Hepatocyte (in vitro differentiated cells): ENCODE data around the gene UBTF. TPM values are rescaled to one million over a fixed set of nuclear protein-coding genes. Genes with fewer than 3 reads are reported as not detected.
A peak's percentile ranks its signal among the peaks of the same experiment; 100 is the strongest.

Experiments
- DNase-seq: peaks from one replicate; pipeline ENCODE4 v3.0.0-alpha.2; 2016; ENCODE audit warnings: low spot score
- H2AFZ ChIP-seq: fragments of 200-600 bp; sonication (generic); 2 replicates; pipeline ENCODE4 v1.6.0; 2016; ENCODE audit warnings: antibody characterized with exemption, mild to moderate bottlenecking
- H3K27ac ChIP-seq: fragments of 200-600 bp; sonication (generic); 2 replicates; pipeline ENCODE4 v1.5.1; 2016; ENCODE audit warnings: mild to moderate bottlenecking
- H3K27me3 ChIP-seq: fragments of 200-600 bp; sonication (generic); 2 replicates; pipeline ENCODE4 v1.6.1; 2016
- H3K36me3 ChIP-seq: fragments of 200-600 bp; sonication (generic); replicated peaks from 2 replicates; pipeline ENCODE4 v1.5.1; 2016; ENCODE audit warnings: low read depth; ENCODE audit not compliant: insufficient read depth
- H3K4me1 ChIP-seq: fragments of 200-600 bp; sonication (generic); 2 replicates; pipeline ENCODE4 v1.5.1; 2016; ENCODE audit warnings: mild to moderate bottlenecking, moderate library complexity; ENCODE audit not compliant: insufficient read depth
- H3K4me2 ChIP-seq: fragments of 200-600 bp; sonication (generic); 2 replicates; pipeline ENCODE4 v1.6.0; 2016
- H3K4me3 ChIP-seq: fragments of 200-600 bp; sonication (generic); 2 replicates; pipeline ENCODE4 v1.5.1; 2016; ENCODE audit warnings: mild to moderate bottlenecking
- H3K79me2 ChIP-seq: fragments of 200-600 bp; sonication (generic); 2 replicates; pipeline ENCODE4 v1.6.0; 2017; ENCODE audit warnings: mild to moderate bottlenecking
- H3K9me2 ChIP-seq: fragments of 200-600 bp; sonication (generic); replicated peaks from 2 replicates; pipeline ENCODE4 v1.6.0; 2017; ENCODE audit warnings: mild to moderate bottlenecking; ENCODE audit not compliant: insufficient read depth
- H3K9me3 ChIP-seq: fragments of 200-600 bp; sonication (generic); 2 replicates; pipeline ENCODE4 v1.5.1; 2016; ENCODE audit warnings: low read depth, mild to moderate bottlenecking
- H4K20me1 ChIP-seq: fragments of 200-600 bp; sonication (generic); 2 replicates; pipeline ENCODE4 v1.6.0; 2016; ENCODE audit warnings: mild to moderate bottlenecking; ENCODE audit not compliant: insufficient read depth, poor library complexity, severe bottlenecking
- EZH2 ChIP-seq: fragments of 200-600 bp; sonication (generic); IDR thresholded peaks from 2 replicates; pipeline ENCODE4 v1.6.1; 2016; ENCODE audit warnings: antibody characterized with exemption, mild to moderate bottlenecking, borderline replicate concordance
- EZH2phosphoT487 ChIP-seq: fragments of 200-600 bp; sonication (generic); IDR thresholded peaks from one replicate; pipeline ENCODE4 v1.6.1; 2018; ENCODE audit warnings: antibody characterized with exemption, mild to moderate bottlenecking, low read depth, moderate library complexity; ENCODE audit not compliant: unreplicated experiment, severe bottlenecking
- WGBS: methylation state at CpG from one replicate; pipeline ENCODE4 v1.1.6; 2016; ENCODE audit warnings: low lambda C conversion rate; ENCODE audit errors: missing lambda C conversion rate; 5-methylcytosine and 5-hydroxymethylcytosine counted together
- polyA plus RNA-seq: library from polyadenylated mRNA; unstranded; fragments of >200 nt; fragmentation: Nextera tagmentation; extraction: Ambion mirVana; gene quantifications from 2 replicates; pipeline ENCODE4 v1.2.1, GENCODE V29; 2016
- total RNA-seq: library from RNA; depleted of rRNA; stranded (reverse); fragments of >200 nt; gene quantifications from 2 replicates; pipeline ENCODE4 v1.2.3, GENCODE V29; 2014
- TF ChIP-seq, protein P1 (sequence below): fragments of 200-600 bp; sonication (generic); IDR thresholded peaks from 2 replicates; pipeline ENCODE4 v1.5.1; 2016; ENCODE audit warnings: antibody characterized with exemption, mild to moderate bottlenecking; ENCODE audit not compliant: poor library complexity

Gene UBTF
- total and polyA plus RNA-seq, 2 experiments from 2014 or later: 35.0 to 41.1 TPM

DNA sequence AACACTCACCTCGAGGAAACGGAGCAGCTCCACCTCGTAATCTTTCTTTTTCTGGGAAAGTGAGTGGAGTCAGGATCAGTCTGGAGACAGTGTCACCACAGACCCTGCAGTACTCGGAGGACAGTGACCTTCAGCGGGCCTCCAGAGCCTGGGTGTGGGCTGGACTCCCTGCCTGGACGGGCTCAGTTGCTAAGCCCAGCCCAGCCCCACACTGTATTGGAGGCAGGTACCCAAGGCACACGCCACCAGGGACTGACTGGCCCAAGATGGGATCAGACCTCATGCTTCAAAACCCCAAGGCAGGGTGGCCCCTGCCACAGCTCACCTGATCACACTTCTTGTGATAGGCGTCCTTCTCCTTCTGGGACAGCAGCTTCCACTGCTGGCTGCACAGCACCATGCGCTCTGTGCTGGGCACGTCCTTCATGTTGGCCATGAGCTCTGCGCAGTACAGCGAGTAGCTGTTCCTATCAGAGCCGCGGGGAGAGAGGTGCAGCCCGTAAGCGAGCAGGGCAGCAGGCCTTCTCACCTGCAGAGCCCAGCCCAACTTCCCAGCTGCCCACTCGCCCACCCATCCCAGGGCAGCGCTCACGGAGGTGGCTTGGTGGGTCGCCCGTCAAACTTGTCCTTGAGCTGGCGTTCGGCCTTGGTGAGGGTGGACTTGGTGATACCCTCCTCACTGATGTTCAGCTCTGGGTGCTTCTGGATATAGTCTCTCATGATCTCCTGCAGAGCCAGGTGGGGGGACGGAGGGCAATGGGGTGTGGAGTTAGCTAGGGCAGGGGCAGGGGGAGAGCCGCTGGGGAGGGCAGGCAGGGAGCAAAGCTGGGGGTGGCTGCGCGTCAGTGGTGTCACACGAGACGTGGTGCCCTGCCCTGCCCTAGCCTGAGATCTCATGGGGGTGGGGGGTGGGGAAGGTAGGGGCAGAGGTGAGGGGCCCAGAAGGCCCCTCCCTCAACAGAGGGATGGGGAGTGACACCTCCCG, 7.9 kb downstream of the UBTF start:
- Histone ChIP-seq H4K20me1 (peaks cover 3% of the 10 kb centered on the region), H3K4me1 (peaks cover 3% of the 10 kb centered on the region)

DNA sequence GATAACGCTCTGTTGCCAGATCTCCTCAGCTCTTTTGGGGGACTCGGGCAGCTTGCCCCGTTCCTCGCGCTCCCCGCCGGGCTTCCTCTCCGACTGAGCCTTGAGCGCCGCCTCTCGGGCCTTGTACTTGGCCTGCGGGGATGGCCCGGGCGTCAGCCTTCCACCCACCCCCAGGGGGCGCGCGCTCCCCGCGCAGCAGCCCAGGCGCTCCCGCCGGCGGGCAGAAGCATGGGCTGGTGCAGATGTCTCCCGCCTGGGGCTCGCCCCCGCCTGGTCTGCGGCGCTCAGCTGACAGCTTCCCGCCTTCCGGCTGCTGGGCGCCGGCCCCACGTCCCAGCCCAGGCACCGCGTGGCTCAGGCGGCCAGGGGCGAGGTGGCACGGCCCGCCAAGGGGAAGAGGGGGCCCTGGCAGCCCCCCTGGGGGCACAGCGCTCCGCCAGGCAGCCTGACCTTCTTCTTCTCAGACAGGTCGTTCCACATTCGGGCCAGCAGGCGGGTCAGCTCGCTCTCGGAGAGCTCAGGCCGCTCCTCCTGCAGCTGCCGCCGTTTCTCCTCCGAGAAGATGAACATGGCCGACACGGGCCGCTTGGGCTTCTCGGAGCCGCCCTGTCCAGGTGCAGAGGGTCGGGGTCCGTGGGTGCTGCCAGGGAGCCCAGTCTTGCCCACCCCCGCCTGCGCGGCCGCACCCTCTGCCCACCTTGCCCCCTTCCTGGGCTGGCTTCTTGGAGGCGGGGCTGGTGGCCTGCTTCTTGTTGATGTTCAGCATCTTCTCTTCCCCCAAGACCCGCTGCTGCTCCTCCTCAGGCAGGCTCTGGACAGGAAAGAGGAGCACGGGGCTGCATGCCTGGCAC, 8.9 kb downstream of the UBTF start:
- Histone ChIP-seq H3K79me2 (no peaks in the 10 kb centered on the region), H2AFZ (no peak overlapping the region), H3K9me2 (no peaks in the 10 kb centered on the region), H3K27ac (no peak overlapping the region), H3K27me3 (no peaks in the 10 kb centered on the region), H3K4me3 (no peak overlapping the region), H3K4me1 (peaks cover 3% of the 10 kb centered on the region), H3K4me2 (peak overlapping the region; percentile 25), H4K20me1 (no peaks in the 10 kb centered on the region), H3K9me3 (no peaks in the 10 kb centered on the region), H3K36me3 (no peaks in the 10 kb centered on the region)
- WGBS: 46% methylated on average over 57 of the region's 64 CpGs
- peak; percentile 93 for DNase-seq
- TF ChIP-seq EZH2phosphoT487 (no peak), EZH2 (no peak)
- TF ChIP-seq, protein P1, sequence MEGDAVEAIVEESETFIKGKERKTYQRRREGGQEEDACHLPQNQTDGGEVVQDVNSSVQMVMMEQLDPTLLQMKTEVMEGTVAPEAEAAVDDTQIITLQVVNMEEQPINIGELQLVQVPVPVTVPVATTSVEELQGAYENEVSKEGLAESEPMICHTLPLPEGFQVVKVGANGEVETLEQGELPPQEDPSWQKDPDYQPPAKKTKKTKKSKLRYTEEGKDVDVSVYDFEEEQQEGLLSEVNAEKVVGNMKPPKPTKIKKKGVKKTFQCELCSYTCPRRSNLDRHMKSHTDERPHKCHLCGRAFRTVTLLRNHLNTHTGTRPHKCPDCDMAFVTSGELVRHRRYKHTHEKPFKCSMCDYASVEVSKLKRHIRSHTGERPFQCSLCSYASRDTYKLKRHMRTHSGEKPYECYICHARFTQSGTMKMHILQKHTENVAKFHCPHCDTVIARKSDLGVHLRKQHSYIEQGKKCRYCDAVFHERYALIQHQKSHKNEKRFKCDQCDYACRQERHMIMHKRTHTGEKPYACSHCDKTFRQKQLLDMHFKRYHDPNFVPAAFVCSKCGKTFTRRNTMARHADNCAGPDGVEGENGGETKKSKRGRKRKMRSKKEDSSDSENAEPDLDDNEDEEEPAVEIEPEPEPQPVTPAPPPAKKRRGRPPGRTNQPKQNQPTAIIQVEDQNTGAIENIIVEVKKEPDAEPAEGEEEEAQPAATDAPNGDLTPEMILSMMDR: peak; percentile 84

More for the DNA sequence above, 7.9 kb downstream of the UBTF start:
- Histone ChIP-seq H3K9me2 (no peaks in the 10 kb centered on the region), H3K36me3 (peaks cover 3% of the 10 kb centered on the region), H3K4me3 (no peak overlapping the region), H3K27ac (no peak overlapping the region), H3K27me3 (no peaks in the 10 kb centered on the region), H3K79me2 (peaks cover 9% of the 10 kb centered on the region), H3K9me3 (no peaks in the 10 kb centered on the region), H3K4me2 (no peak overlapping the region), H2AFZ (no peak overlapping the region)
- 94% methylated on average over 23 of the region's 30 CpGs for WGBS
- no peak for TF ChIP-seq EZH2phosphoT487
- TF ChIP-seq EZH2: no peak
- TF ChIP-seq, protein P1: no peak
- no peak for DNase-seq

DNA sequence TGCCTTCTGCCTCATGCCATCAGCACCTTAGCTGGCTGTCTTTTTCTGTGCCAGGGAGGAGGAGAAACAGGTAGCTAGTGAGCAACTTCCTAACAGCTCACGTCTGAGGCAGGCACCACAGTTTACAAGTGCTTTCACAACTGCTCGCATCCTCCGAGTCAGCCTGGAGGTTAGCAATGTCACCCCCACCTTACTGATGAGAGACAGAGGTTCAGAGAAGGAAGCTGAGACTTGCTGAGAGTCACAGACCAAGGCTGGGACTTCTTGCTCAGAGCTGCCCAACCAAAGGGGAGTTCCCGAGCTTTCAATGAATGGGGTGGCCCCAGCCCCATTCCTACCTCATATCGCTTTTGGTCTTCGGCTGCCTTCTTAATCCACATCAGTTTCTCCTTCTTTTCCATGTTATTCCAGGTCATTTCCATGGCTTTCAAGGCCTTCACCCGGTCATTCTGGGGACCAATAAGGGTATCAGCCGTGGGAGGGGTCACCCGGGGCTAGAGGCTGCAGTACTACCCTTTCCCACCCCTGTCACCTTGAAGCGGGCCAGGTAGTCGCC, 9.6 kb downstream of the UBTF start:
- no peak for DNase-seq

More for the DNA sequence above, 9.6 kb downstream of the UBTF start:
- no peaks in the 10 kb centered on the region for H3K27me3 ChIP-seq
- no peak overlapping the region for H2AFZ ChIP-seq
- H4K20me1 ChIP-seq: no peaks in the 10 kb centered on the region
- peak overlapping the region; percentile 25 for H3K4me2 ChIP-seq
- TF ChIP-seq EZH2phosphoT487 (no peak), EZH2 (no peak)
- TF ChIP-seq, protein P1: no peak
- H3K36me3 ChIP-seq: no peaks in the 10 kb centered on the region
- H3K9me2 ChIP-seq: no peaks in the 10 kb centered on the region
- H3K4me3 ChIP-seq: no peak overlapping the region
- no peaks in the 10 kb centered on the region for H3K9me3 ChIP-seq
- no peak overlapping the region for H3K27ac ChIP-seq
- peaks cover 3% of the 10 kb centered on the region for H3K4me1 ChIP-seq
- WGBS: 85% methylated on average over 11 of the region's 11 CpGs
- no peaks in the 10 kb centered on the region for H3K79me2 ChIP-seq
